MM.1S (cell line): ENCODE results near the gene PGBD5.

Source experiments
- DNase-seq: peaks from one replicate; pipeline ENCODE4 v3.0.0-alpha.2; 2015
- H2AFZ ChIP-seq: fragments of 300-600 bp; sonication (generic); 2 replicates; pipeline ENCODE4 v1.6.0; 2016; ENCODE audit warnings: antibody characterized with exemption, low read length
- H3F3A ChIP-seq: fragments of 300-600 bp; sonication (generic); 2 replicates; pipeline ENCODE4 v1.6.1; 2016; ENCODE audit warnings: mild to moderate bottlenecking, antibody characterized with exemption, low read length, moderate library complexity, mixed read lengths; ENCODE audit not compliant: insufficient read depth
- H3K27ac ChIP-seq: fragments of 300-600 bp; sonication (generic); 2 replicates; pipeline ENCODE4 v1.5.1; 2016; ENCODE audit warnings: mild to moderate bottlenecking, low read length
- H3K27me3 ChIP-seq: fragments of 300-600 bp; sonication (generic); replicated peaks from 2 replicates; pipeline ENCODE4 v1.6.0; 2016; ENCODE audit warnings: low read length; ENCODE audit not compliant: insufficient read depth
- H3K36me3 ChIP-seq: fragments of 300-600 bp; sonication (generic); replicated peaks from 2 replicates; pipeline ENCODE4 v1.6.1; 2016; ENCODE audit warnings: mild to moderate bottlenecking, low read length, mixed read lengths; ENCODE audit not compliant: insufficient read depth
- H3K4me1 ChIP-seq: fragments of 300-600 bp; sonication (generic); 2 replicates; pipeline ENCODE4 v1.6.1; 2016; ENCODE audit warnings: low read length, mixed read lengths
- H3K4me2 ChIP-seq: fragments of 300-600 bp; sonication (generic); 2 replicates; pipeline ENCODE4 v1.6.0; 2016; ENCODE audit warnings: low read depth, low read length
- H3K4me3 ChIP-seq: fragments of 300-600 bp; sonication (generic); 2 replicates; pipeline ENCODE4 v1.5.1; 2016; ENCODE audit warnings: low read length, mixed read lengths
- H3K79me2 ChIP-seq: fragments of 300-600 bp; sonication (generic); 2 replicates; pipeline ENCODE4 v1.6.1; 2016; ENCODE audit warnings: mixed run types, low read length, mixed read lengths
- H3K9ac ChIP-seq: fragments of 300-600 bp; sonication (generic); 2 replicates; pipeline ENCODE4 v1.6.1; 2016; ENCODE audit warnings: low read length, mixed read lengths
- H3K9me2 ChIP-seq: fragments of 300-600 bp; sonication (generic); replicated peaks from 2 replicates; pipeline ENCODE4 v1.6.1; 2016; ENCODE audit warnings: mild to moderate bottlenecking, low read length, mixed read lengths; ENCODE audit not compliant: insufficient read depth
- H3K9me3 ChIP-seq: fragments of 300-600 bp; sonication (generic); replicated peaks from 2 replicates; pipeline ENCODE4 v1.6.1; 2016; ENCODE audit warnings: mild to moderate bottlenecking, low read length, mixed read lengths; ENCODE audit not compliant: insufficient read depth
- H4K20me1 ChIP-seq: fragments of 300-600 bp; sonication (generic); 2 replicates; pipeline ENCODE4 v1.6.1; 2016; ENCODE audit warnings: mild to moderate bottlenecking, low read length, moderate library complexity, mixed read lengths; ENCODE audit not compliant: insufficient read depth
- CTCF ChIP-seq: fragments of 300-600 bp; sonication (generic); IDR thresholded peaks from 2 replicates; pipeline ENCODE4 v1.5.1; 2016; ENCODE audit warnings: antibody characterized with exemption, low read length, mixed read lengths
- EZH2 ChIP-seq: fragments of 300-600 bp; sonication (generic); optimal IDR thresholded peaks from 2 replicates; pipeline ENCODE3; 2017; ENCODE audit warnings: low read depth, mild to moderate bottlenecking, antibody characterized with exemption, low read length, mixed read lengths
- EZH2phosphoT487 ChIP-seq: fragments of 300-600 bp; sonication (generic); IDR thresholded peaks from 2 replicates; pipeline ENCODE4 v1.6.1; 2018; ENCODE audit warnings: antibody characterized with exemption, low read length

The PGBD5 gene

GRCh38 chr1:230337266-230337665, 88.9 kb downstream of the PGBD5 start:
- Histone ChIP-seq H3K36me3 (no peaks in the 10 kb centered on the region), H3K9me2 (no peaks in the 10 kb centered on the region), H4K20me1 (no peaks in the 10 kb centered on the region), H3K4me1 (no peaks in the 10 kb centered on the region), H3K27ac (no peak overlapping the region), H3K27me3 (no peaks in the 10 kb centered on the region), H2AFZ (no peak overlapping the region), H3K79me2 (no peaks in the 10 kb centered on the region), H3F3A (no peaks in the 10 kb centered on the region), H3K4me2 (no peak overlapping the region), H3K9ac (no peak overlapping the region), H3K9me3 (no peaks in the 10 kb centered on the region), H3K4me3 (no peak overlapping the region)
- TF ChIP-seq EZH2phosphoT487 (no peak), EZH2 (no peak), CTCF (no peak)
- DNase-seq = no peak

- no peak overlapping the region for H2AFZ ChIP-seq
- H3K4me3 ChIP-seq = no peak overlapping the region
- H3K27ac ChIP-seq = no peak overlapping the region
- no peaks in the 10 kb centered on the region for H3K9me2 ChIP-seq
- H3K27me3 ChIP-seq = no peaks in the 10 kb centered on the region
- H3K79me2 ChIP-seq = no peaks in the 10 kb centered on the region
- no peak overlapping the region for H3K4me2 ChIP-seq
- no peaks in the 10 kb centered on the region for H3K4me1 ChIP-seq
- DNase-seq = no peak
- H3F3A ChIP-seq = no peaks in the 10 kb centered on the region
- TF ChIP-seq EZH2 (no peak), CTCF (no peak), EZH2phosphoT487 (no peak)
- H3K36me3 ChIP-seq = no peaks in the 10 kb centered on the region
- H4K20me1 ChIP-seq = no peaks in the 10 kb centered on the region
- no peaks in the 10 kb centered on the region for H3K9me3 ChIP-seq
- H3K9ac ChIP-seq = no peak overlapping the region
These were observed 90.1 kb downstream of the PGBD5 start for GRCh38 chr1:230335861-230336522.

GRCh38 chr1:230334447-230334837, 91.7 kb downstream of the PGBD5 start:
- no peak for DNase-seq
- no peak for TF ChIP-seq EZH2
- no peak for TF ChIP-seq EZH2phosphoT487
- Histone ChIP-seq H3K36me3 (no peaks in the 10 kb centered on the region), H3K9me3 (no peaks in the 10 kb centered on the region), H3K27me3 (no peaks in the 10 kb centered on the region), H3K4me3 (no peak overlapping the region), H3K79me2 (no peaks in the 10 kb centered on the region), H3K9ac (no peak overlapping the region), H3F3A (no peaks in the 10 kb centered on the region), H3K9me2 (no peaks in the 10 kb centered on the region), H4K20me1 (no peaks in the 10 kb centered on the region), H3K4me2 (no peak overlapping the region), H3K27ac (no peak overlapping the region), H3K4me1 (no peaks in the 10 kb centered on the region), H2AFZ (no peak overlapping the region)
